Occipital lobe (tissue), 2 donors: ENCODE measurements around the gene OR6C65. TPM values are rescaled to one million over a fixed set of nuclear protein-coding genes. Genes with fewer than 3 reads are reported as not detected.
"Not testable (repeated sequence)": the region's sequence is repeated elsewhere in the genome, so short reads cannot be mapped to it uniquely, and the experiment has no call there.

Experiments
- DNase-seq: peaks from one replicate; lab custom pipeline; 2025; lab: John Stamatoyannopoulos, UW
- total RNA-seq: library from RNA; depleted of rRNA; stranded (reverse); fragments of >200 nt; gene quantifications from one replicate; pipeline ENCODE4 v1.2.3, GENCODE V29; 2014

OR6C65 gene
- total RNA-seq, result not detected

DNA sequence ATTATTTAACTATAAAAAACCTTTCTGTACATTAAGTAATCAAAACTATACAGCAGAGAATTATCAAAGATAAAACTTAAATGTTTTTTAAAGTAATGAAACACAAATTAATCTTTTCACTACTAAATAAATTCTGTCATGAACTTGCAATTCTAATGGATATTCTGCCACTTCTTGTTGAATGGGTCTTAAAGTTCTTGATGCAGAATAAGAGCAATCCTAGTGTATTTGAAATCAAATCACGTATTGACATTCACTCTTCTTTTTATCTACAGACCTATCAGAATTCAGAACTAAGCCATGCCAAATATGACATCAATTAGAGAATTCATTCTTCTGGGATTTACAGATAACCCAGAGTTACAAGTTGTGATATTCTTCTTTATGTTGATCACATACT lies at the start of gene OR6C65:
OR6C65 (plus strand) TSS at position 301 of the 400 bp plus-strand sequence; CDS start at position 301, 0 bp downstream.
- no peak for DNase-seq

DNA sequence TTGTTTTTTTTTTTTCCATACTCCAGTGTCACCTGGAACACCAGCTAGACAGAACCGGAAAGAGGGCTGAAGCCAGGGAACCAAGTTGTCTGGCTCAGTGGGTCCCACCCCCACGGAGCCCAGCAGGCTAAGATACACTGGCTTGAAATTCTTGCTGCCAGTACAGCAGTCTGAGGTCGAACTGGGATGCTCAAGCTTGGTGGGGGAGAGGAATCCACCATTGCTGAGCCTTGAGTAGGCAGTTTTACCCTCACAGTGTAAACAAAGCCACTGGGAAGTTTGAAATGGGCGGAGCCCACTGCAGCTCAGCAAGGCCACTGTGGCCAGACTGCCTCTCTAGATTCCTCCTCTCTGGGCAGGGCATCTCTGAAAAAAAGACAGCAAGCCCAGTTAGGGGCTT lies 45.0 kb upstream of the OR6C65 start:
- not testable (repeated sequence) for DNase-seq

DNA sequence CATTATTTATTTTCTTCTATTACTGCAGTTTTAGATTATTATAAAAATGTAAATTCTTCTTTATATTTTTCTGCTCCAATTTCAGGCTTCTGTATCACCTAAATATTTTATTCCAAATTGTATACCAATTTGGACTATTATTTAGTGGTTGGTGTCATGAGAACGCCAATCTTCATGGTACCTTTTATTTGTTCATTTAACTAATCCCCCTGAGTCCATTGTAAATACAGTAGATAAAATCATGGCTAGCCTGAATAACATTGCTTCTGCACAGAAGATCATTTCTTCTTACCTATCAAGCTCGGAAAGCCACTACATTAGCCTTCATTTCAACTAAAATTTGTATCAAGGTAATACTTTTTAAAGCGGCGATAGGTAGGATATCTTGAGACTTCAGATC lies 37.7 kb upstream of the OR6C65 start, which contains the start of gene OR6C75:
OR6C75 (plus strand) TSS at position 301 of the 400 bp plus-strand sequence. CDS start 2,136 bp downstream, outside the sequence.
- DNase-seq, result no peak

- DNase-seq, result no peak
Observed at GRCh38 chr12:55365086-55365485, 35.2 kb upstream of the OR6C65 start.

DNA sequence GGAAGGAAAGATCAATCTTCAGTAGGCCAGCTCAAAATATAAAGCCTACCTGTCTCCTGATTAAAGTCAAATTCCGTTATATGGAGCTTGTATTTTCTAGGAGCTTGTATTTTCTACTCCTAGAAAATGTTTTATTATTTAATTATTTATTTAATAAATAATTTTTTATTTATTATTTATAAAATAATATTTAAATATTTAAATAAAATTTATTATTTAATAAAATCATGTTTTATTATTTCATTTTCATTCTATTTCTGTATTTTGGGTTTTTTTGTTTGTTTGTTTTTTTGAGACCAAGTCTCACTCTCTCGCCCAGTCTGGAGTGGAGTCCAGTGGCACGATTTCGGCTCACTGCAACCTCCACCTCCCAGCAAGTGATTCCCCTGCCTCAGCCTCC lies 27.8 kb upstream of the OR6C65 start:
- DNase-seq, result no peak

- DNase-seq, result no peak
Observed at GRCh38 chr12:55385891-55386290, 14.4 kb upstream of the OR6C65 start.

DNA sequence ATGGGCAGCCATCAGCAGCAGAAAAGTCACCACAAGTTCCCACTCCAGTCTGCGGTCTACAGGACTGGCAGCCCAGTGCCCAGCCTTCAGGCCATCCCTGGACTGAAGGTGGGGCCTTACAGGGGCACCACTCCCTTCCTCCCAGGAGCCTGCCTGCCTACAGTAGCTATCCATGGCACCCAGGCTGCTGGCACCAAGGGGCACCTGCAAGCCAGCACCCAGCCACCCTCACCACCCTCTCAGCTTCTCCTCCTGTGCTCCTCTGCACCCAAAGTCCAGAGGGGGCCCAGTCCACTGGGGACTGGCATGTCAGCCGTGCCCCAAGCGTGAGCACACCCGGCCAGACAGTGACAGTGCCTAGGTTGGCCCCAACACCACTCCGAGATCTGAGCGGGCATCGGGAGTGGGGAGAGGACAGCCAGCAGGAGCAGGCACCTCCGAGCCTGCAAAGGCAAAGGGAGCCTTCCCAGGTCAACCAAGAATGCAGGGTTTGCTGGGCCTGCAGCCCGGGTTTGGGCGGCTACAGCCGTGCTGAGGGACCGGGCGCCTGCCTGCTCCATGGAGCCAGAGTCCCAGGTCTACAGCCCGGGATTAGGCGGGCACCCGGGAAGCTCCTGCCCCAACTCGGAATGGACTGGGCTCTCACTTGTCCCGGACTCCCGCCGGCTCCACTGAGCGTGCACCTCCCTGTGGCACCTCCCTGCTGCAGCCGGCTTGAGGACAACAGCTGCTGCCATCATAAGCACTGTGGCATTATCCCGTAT lies 8.1 kb upstream of the OR6C65 start:
- no peak for DNase-seq

GRCh38 chr12:55396326-55396725 lies 4.0 kb upstream of the OR6C65 start:
- no peak for DNase-seq

GRCh38 chr12:55407866-55408265 lies 7.5 kb downstream of the OR6C65 start:
- DNase-seq, result no peak

DNA sequence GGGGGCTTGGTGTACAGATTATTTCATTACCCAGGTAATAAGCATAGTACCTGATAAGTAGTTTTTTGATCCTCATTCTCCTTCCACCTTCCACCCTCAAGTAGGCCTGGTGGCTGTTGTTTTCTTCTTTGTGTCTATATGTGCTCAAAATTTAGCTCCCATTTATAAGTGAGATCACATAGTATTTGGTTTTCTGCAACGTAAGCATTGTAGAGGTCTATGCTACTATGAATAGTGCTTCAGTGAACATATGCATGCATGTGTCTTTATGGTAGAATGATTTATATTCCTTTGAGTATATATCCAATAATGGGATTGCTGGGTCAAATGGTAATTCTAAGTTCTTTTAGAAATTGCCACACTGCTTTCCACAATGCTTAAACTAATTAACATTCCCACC lies 8.8 kb downstream of the OR6C65 start:
- DNase-seq, result not testable (repeated sequence)

DNA sequence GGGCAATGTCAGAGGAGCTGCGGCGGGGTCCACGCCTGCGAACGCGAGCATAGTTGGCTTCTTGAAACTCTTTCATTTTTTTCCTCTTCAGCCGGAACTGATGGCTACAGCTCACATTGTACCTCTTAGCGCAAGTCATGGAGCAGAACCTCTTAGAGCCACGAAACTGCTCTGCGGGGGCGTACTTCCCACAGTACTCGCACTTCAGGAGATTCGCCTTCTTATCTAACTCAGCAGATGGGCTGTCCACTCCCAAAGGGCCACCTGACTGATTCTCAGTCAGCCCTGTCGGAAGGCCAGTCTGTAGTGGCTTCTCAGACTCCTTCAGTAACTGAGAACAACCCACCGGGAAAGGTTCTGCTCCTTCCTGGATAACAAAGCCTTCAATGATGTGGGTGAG lies 11.8 kb downstream of the OR6C65 start:
- not testable (repeated sequence) for DNase-seq

DNA sequence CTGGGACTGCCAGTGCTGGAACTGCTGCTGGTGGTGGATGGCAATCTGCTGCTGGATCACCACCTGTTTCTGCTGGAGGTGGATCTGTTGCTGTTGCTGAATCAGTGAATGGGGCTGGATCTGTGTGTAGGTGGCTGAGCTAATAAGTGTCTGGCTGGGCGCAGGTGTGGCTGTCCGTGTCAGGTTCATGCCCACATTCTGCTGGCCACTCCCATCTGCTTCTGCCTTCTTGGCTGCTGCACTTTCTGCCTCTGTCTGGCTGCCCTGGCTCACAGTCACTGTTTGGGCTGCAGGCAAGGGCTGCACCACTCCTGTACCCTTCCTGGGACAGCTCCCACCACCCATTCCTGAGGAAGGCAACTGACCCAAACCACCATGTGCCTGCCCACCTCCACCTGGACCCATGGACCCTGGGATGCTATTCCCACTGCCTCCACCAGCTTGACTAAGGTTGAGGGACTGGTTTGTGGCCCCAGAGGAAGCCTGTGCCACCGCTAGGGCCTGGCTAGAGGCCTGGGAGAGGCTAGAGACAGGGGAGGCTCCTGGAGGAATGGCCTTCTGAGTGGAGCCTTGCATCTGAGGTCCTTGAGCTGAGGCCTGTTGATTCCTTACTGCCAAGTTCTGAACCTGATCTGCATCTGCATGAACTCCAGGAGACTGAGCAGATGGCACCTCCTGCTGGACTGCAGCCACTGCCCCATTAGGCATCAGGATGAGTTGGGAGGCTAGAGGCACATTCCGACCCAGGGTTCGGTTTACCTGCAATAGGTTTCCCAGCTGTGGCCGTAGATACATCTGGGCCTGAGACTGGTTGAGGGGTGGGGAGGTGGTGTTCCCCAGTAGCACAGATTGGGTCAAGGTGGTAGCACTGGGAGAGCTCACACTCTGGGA lies 13.4 kb downstream of the OR6C65 start:
- not testable (repeated sequence) for DNase-seq

- not testable (repeated sequence) for DNase-seq
Observed at GRCh38 chr12:55414396-55414823, 14.1 kb downstream of the OR6C65 start.

DNA sequence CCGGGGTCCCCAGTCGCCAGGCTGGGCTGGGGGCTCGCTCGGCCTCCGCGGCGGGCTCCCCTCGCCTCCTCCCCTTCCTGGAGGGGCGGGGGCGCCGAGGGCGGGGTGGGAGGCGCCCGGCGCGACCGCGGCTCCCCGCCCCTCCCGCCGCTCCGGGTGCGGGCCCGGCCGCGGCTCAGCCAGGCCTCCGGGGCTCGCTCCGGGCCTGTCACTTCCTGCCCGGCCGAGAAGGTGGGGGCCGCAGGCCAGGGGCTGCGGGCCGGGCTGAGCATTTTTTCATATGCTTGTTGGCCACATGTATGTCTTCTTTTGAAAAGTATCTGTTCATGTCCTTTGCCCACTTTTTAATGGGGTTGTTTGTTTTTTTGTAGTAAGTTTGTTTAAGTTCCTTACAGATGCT lies 14.6 kb downstream of the OR6C65 start:
- DNase-seq, result not testable (repeated sequence)

GRCh38 chr12:55416961-55417360 lies 16.6 kb downstream of the OR6C65 start:
- no peak for DNase-seq

DNA sequence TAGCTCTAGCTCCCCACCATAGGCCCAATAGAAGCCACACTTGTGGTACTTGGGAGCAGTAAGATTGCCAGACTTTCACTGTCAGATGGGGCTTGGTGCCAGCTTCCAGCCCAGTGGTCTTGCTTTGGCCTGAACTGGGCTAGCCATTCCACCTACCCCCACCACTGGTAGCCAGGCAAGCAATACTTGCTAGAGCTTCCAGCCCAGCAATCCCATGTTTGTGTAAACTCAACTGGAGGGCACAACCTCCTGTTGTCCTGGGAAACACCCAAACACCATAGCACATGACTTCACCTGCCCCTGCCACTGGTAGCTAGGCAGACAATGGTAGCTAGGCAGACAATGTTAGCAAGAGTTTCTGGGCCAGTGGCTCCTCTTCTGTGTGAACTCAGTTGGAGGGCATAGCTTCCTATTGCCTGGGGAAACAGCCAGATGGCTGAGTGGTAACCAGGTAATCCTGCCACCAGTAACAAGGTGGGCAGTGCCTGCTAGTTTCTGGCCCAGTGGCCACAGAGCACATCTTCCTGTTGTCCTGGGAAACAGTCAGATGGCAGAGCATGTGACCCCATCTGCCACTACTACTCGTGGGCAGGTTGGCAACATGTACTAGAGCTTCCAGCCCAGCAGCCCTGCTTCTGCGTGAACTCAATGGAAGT lies 20.1 kb downstream of the OR6C65 start:
- no peak for DNase-seq

DNA sequence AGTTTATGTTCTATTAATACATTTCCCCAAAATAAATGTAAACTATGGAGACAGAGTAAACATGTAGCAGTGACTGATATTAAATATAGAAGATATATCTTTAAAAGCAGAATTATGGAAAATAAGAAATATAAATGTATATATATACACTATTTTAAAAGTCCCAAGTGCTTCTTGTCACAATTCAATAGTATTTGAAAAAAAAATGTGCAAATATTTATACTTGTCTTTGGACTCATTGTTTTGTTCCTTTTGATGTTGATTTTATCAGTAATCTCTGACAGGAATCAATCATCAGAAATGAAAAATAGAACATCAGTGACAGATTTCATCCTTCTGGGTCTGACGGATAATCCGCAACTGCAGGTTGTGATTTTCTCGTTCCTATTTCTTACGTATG lies 25.6 kb downstream of the OR6C65 start, which contains the start of gene OR6C76:
OR6C76 (plus strand) TSS at position 301 of the 400 bp plus-strand sequence; CDS start at position 301, 0 bp downstream.
- DNase-seq, result no peak

- DNase-seq, result no peak
Observed at GRCh38 chr12:55428331-55429243, 28.3 kb downstream of the OR6C65 start.

GRCh38 chr12:55441233-55441632 lies 40.9 kb downstream of the OR6C65 start:
- DNase-seq, result not testable (repeated sequence)

GRCh38 chr12:55443776-55444175 lies 43.4 kb downstream of the OR6C65 start, which contains the start of gene OR6C2:
OR6C2 (plus strand) TSS chr12:55444076; CDS start chr12:55452214, 8,138 bp downstream.
- DNase-seq, result no peak
